Mesenchymal stem cell (in vitro differentiated cells and primary cell): ENCODE measurements around the gene ACAD10.

Experiments
- DNase-seq: peaks from one replicate; pipeline ENCODE4 v3.0.0-alpha.2; 2013
- H2AFZ ChIP-seq: one replicate; pipeline ENCODE4 v1.6.1; 2013; ENCODE audit warnings: low read depth, mild to moderate bottlenecking, control low read depth, inconsistent platforms, low read length, moderate library complexity
- H2AK5ac ChIP-seq: 2 replicates; pipeline ENCODE4 v1.6.1; 2013; ENCODE audit warnings: low read length, moderate library complexity, mild to moderate bottlenecking, inconsistent platforms; ENCODE audit not compliant: severe bottlenecking
- H2BK120ac ChIP-seq: one replicate; pipeline ENCODE4 v1.6.1; 2013; ENCODE audit warnings: low read depth, mild to moderate bottlenecking, inconsistent platforms, low read length, moderate library complexity
- H2BK12ac ChIP-seq, 2 experiments: one replicate each; pipeline ENCODE4 v1.6.1; 2013; ENCODE audit warnings: inconsistent platforms in 2 of 2, low read length in 2 of 2, mild to moderate bottlenecking in 2 of 2, moderate library complexity in 2 of 2, control low read depth in 1 of 2
- H2BK15ac ChIP-seq: one replicate; pipeline ENCODE4 v1.6.1; 2013; ENCODE audit warnings: mild to moderate bottlenecking, low read depth, inconsistent platforms; ENCODE audit not compliant: poor library complexity, severe bottlenecking
- H2BK5ac ChIP-seq: 2 replicates; pipeline ENCODE4 v1.6.1; 2013; ENCODE audit warnings: low read depth, mild to moderate bottlenecking, low read length, control low read depth, inconsistent platforms; ENCODE audit not compliant: poor library complexity, severe bottlenecking
- H3K14ac ChIP-seq, 2 experiments: one replicate each; pipeline ENCODE4 v1.6.1; 2013; ENCODE audit warnings: inconsistent platforms in 2 of 2, low read length in 2 of 2, control low read depth in 1 of 2, mild to moderate bottlenecking in 1 of 2, moderate library complexity in 1 of 2
- H3K18ac ChIP-seq, 2 experiments: one replicate each; pipeline ENCODE4 v1.6.1; 2013; ENCODE audit warnings: inconsistent platforms in 2 of 2, low read length in 2 of 2, control low read depth in 1 of 2, low read depth in 1 of 2, mild to moderate bottlenecking in 1 of 2
- H3K23ac ChIP-seq, 2 experiments: one replicate each; pipeline ENCODE4 v1.6.1; 2013; ENCODE audit warnings: inconsistent platforms in 2 of 2, low read length in 2 of 2, mild to moderate bottlenecking in 2 of 2, moderate library complexity in 2 of 2, control low read depth in 1 of 2
- H3K27ac ChIP-seq: 2 replicates; pipeline ENCODE4 v1.5.1; 2013; ENCODE audit warnings: mild to moderate bottlenecking, moderate library complexity, low read length, control low read depth, inconsistent platforms; ENCODE audit not compliant: poor library complexity, severe bottlenecking
- H3K27me3 ChIP-seq, 2 experiments: 2 replicates each; pipeline versions ENCODE4 v1.6.1 to v1.7.0; 2013; ENCODE audit warnings: low read length in 2 of 2, mild to moderate bottlenecking in 2 of 2, moderate library complexity in 2 of 2, control low read depth in 1 of 2, inconsistent platforms in 1 of 2; ENCODE audit not compliant: control insufficient read depth in 1 of 2, insufficient read depth in 1 of 2
- H3K36me3 ChIP-seq, 2 experiments: 2 replicates each; pipeline versions ENCODE4 v1.6.1 to v1.7.0; 2013; ENCODE audit warnings: low read length in 2 of 2, control low read depth in 1 of 2, inconsistent platforms in 1 of 2, low read depth in 1 of 2, mild to moderate bottlenecking in 1 of 2; ENCODE audit not compliant: insufficient read depth in 2 of 2, control insufficient read depth in 1 of 2
- H3K4ac ChIP-seq, 2 experiments: one replicate each; pipeline ENCODE4 v1.6.1; 2013; ENCODE audit warnings: inconsistent platforms in 2 of 2, low read length in 2 of 2, mild to moderate bottlenecking in 2 of 2, moderate library complexity in 2 of 2, control low read depth in 1 of 2, low read depth in 1 of 2
- H3K4me1 ChIP-seq: 2 replicates; pipeline ENCODE4 v1.6.1; 2013; ENCODE audit warnings: low read depth, low read length, control low read depth; ENCODE audit not compliant: control insufficient read depth, insufficient read depth
- H3K4me2 ChIP-seq: 2 replicates; pipeline ENCODE4 v1.6.1; 2013; ENCODE audit warnings: low read length, mild to moderate bottlenecking, inconsistent platforms; ENCODE audit not compliant: poor library complexity, severe bottlenecking
- H3K4me3 ChIP-seq, 2 experiments: 2 replicates each; pipeline versions ENCODE4 v1.5.1 to v1.7.0; 2013; ENCODE audit warnings: low read length in 2 of 2, mild to moderate bottlenecking in 2 of 2, control low read depth in 1 of 2, low read depth in 1 of 2; ENCODE audit not compliant: insufficient read depth in 1 of 2
- H3K79me1 ChIP-seq: replicated peaks from 2 replicates; pipeline ENCODE4 v1.6.1; 2013; ENCODE audit warnings: mild to moderate bottlenecking, control low read depth, low read length, inconsistent platforms; ENCODE audit not compliant: poor library complexity, severe bottlenecking
- H3K9ac ChIP-seq: 2 replicates; pipeline ENCODE4 v1.7.0; 2013; ENCODE audit warnings: mild to moderate bottlenecking, low read length, moderate library complexity
- H3K9me3 ChIP-seq: 2 replicates; pipeline ENCODE4 v1.7.0; 2013; ENCODE audit warnings: mild to moderate bottlenecking, low read length; ENCODE audit not compliant: control insufficient read depth
- H4K8ac ChIP-seq: one replicate; pipeline ENCODE4 v1.6.1; 2013; ENCODE audit warnings: inconsistent platforms, mild to moderate bottlenecking, low read length, moderate library complexity
- H4K91ac ChIP-seq: one replicate; pipeline ENCODE4 v1.6.1; 2013; ENCODE audit warnings: mild to moderate bottlenecking, low read length, inconsistent platforms
- WGBS: methylation state at CpG from one replicate; pipeline ENCODE4 v1.1.7; 2013; ENCODE audit warnings: mixed read lengths; 5-methylcytosine and 5-hydroxymethylcytosine counted together
- small RNA-seq: library from polyadenylated mRNA; stranded (forward); fragments of <200 nt; extraction: miRNeasy Mini kit (QIAGEN cat#:217004); gene quantifications from one replicate; pipeline ENCODE3, GENCODE V24; 2013; ENCODE audit warnings: low read depth

Gene ACAD10

GRCh38 chr12:111806304-111806703, 120.5 kb downstream of the ACAD10 start:
- no peak overlapping the region for H3K18ac ChIP-seq
- no peak overlapping the region for H4K8ac ChIP-seq
- no peak overlapping the region for H2AK5ac ChIP-seq
- H2BK120ac ChIP-seq = no peak overlapping the region
- no peak overlapping the region for H3K27ac ChIP-seq
- H2BK5ac ChIP-seq = no peak overlapping the region
- H3K27me3 ChIP-seq = no peaks in the 10 kb centered on the region
- no peak for DNase-seq
- no peak overlapping the region for H2BK12ac ChIP-seq
- WGBS = 98% methylated on average over 3 of the region's 4 CpGs
- no peak overlapping the region for H3K4ac ChIP-seq
- no peak overlapping the region for H3K4me2 ChIP-seq
- H3K23ac ChIP-seq = no peak overlapping the region
- H3K9ac ChIP-seq = no peak overlapping the region
- no peak overlapping the region for H4K91ac ChIP-seq
- no peaks in the 10 kb centered on the region for H3K79me1 ChIP-seq
- H3K14ac ChIP-seq = no peak overlapping the region
- H2AFZ ChIP-seq = no peak overlapping the region
- H3K9me3 ChIP-seq = no peaks in the 10 kb centered on the region
- no peaks in the 10 kb centered on the region for H3K4me1 ChIP-seq
- no peak overlapping the region for H2BK15ac ChIP-seq
- H3K36me3 ChIP-seq = peaks cover 0 to 6% of the 10 kb centered on the region in 2 experiments
- H3K4me3 ChIP-seq = no peak overlapping the region

Small RNA genes lying within 50 kb of the gene (small RNA-seq; reads per million reads assigned to genes)
- gene MIR6761 = 2.6 reads per million
